Neural cell (in vitro differentiated cells): ENCODE data around the gene MED15. TPM values are rescaled to one million over a fixed set of nuclear protein-coding genes. Genes with fewer than 3 reads are reported as not detected.
"Not testable (repeated sequence)": the region's sequence is repeated elsewhere in the genome, so short reads cannot be mapped to it uniquely, and the experiment has no call there.

Experiments
- H2AFZ ChIP-seq: fragments of 200-600, 300-800 bp; sonication (generic), shearing (Covaris generic); 2 replicates; pipeline ENCODE4 v1.6.0; 2014; ENCODE audit warnings: low read depth, mild to moderate bottlenecking, antibody characterized with exemption, low read length, moderate library complexity
- H3F3A ChIP-seq: fragments of 200-600 bp; shearing (Covaris generic); 2 replicates; pipeline ENCODE4 v1.6.1; 2016; ENCODE audit warnings: mild to moderate bottlenecking, moderate library complexity, mixed read lengths, antibody characterized with exemption, low read length; ENCODE audit not compliant: insufficient read depth, poor library complexity, severe bottlenecking
- H3K27ac ChIP-seq: fragments of 200-600, 300-800 bp; sonication (generic), shearing (Covaris generic); 2 replicates; pipeline ENCODE4 v1.5.1; 2014; ENCODE audit warnings: mild to moderate bottlenecking, low read length, moderate library complexity
- H3K27me3 ChIP-seq: fragments of 300-800, 200-600 bp; sonication (generic), shearing (Covaris generic); 2 replicates; pipeline ENCODE4 v1.6.0; 2014; ENCODE audit warnings: mild to moderate bottlenecking, low read depth, low read length, moderate library complexity; ENCODE audit not compliant: insufficient read depth
- H3K36me3 ChIP-seq: fragments of 300-800, 200-600 bp; sonication (generic), shearing (Covaris generic); 2 replicates; pipeline ENCODE4 v1.5.1; 2014; ENCODE audit warnings: mild to moderate bottlenecking, antibody characterized with exemption, low read length, moderate library complexity; ENCODE audit not compliant: insufficient read depth
- H3K4me2 ChIP-seq: fragments of 300-800, 200-600 bp; sonication (generic), shearing (Covaris generic); 2 replicates; pipeline ENCODE4 v1.6.0; 2014; ENCODE audit warnings: mild to moderate bottlenecking, low read length
- H3K4me3 ChIP-seq: fragments of 300-800, 200-600 bp; sonication (generic), shearing (Covaris generic); 2 replicates; pipeline ENCODE4 v1.5.1; 2014; ENCODE audit warnings: mild to moderate bottlenecking, low read length, moderate library complexity
- H3K79me2 ChIP-seq: fragments of 200-600 bp; shearing (Covaris generic); replicated peaks from 2 replicates; pipeline ENCODE4 v1.6.0; 2014; ENCODE audit warnings: mild to moderate bottlenecking, low read length, moderate library complexity; ENCODE audit not compliant: insufficient read depth
- H3K9ac ChIP-seq: fragments of 300-800, 200-600 bp; sonication (generic), shearing (Covaris generic); 2 replicates; pipeline ENCODE4 v1.6.1; 2016; ENCODE audit warnings: mild to moderate bottlenecking, low read length, mixed read lengths
- H3K9me2 ChIP-seq: fragments of 200-600 bp; shearing (Covaris generic); 2 replicates; pipeline ENCODE4 v1.6.1; 2016; ENCODE audit warnings: mild to moderate bottlenecking, low read length, mixed read lengths; ENCODE audit not compliant: insufficient read depth
- H3K9me3 ChIP-seq: fragments of 200-600, 300-800 bp; sonication (generic), shearing (Covaris generic); 2 replicates; pipeline ENCODE4 v1.6.1; 2016; ENCODE audit warnings: mild to moderate bottlenecking, mixed run types, low read length, moderate library complexity, mixed read lengths
- H4K20me1 ChIP-seq: fragments of 200-600 bp; shearing (Covaris generic); 2 replicates; pipeline ENCODE4 v1.6.1; 2016; ENCODE audit warnings: mild to moderate bottlenecking, mixed run types; ENCODE audit not compliant: insufficient read depth
- EP300 ChIP-seq: fragments of 450-650 bp; conservative IDR thresholded peaks from 2 replicates; pipeline ENCODE4 v1.6.1; 2014; ENCODE audit warnings: antibody characterized with exemption, mild to moderate bottlenecking, moderate library complexity; ENCODE audit not compliant: poor library complexity, severe bottlenecking
- EZH2 ChIP-seq: fragments of 200-600, 300-800 bp; shearing (Covaris generic), sonication (generic); IDR thresholded peaks from 2 replicates; pipeline ENCODE4 v1.6.1; 2014; ENCODE audit warnings: antibody characterized with exemption, low read length, borderline replicate concordance, mild to moderate bottlenecking; ENCODE audit not compliant: insufficient read depth, poor library complexity, severe bottlenecking
- MXI1 ChIP-seq: fragments of 450-650 bp; conservative IDR thresholded peaks from 2 replicates; pipeline ENCODE4 v1.6.1; 2014; ENCODE audit warnings: antibody characterized with exemption, mild to moderate bottlenecking; ENCODE audit not compliant: poor library complexity, severe bottlenecking
- POLR2AphosphoS5 ChIP-seq: IDR thresholded peaks from 2 replicates; pipeline ENCODE4 v1.6.1; 2012
- RAD21 ChIP-seq: fragments of 450-650 bp; conservative IDR thresholded peaks from 2 replicates; pipeline ENCODE4 v1.6.1; 2014; ENCODE audit warnings: antibody characterized with exemption, mild to moderate bottlenecking, moderate library complexity
- SMC3 ChIP-seq: fragments of 450-650 bp; conservative IDR thresholded peaks from 2 replicates; pipeline ENCODE4 v1.6.1; 2014; ENCODE audit warnings: antibody characterized with exemption, mild to moderate bottlenecking, moderate library complexity; ENCODE audit not compliant: poor library complexity
- TAF1 ChIP-seq: IDR thresholded peaks from 2 replicates; pipeline ENCODE4 v1.6.1; 2012; ENCODE audit warnings: low read depth
- polyA plus RNA-seq: library from polyadenylated mRNA; depleted of rRNA; stranded (reverse); fragments of >200 nt; gene quantifications from 2 replicates; pipeline ENCODE4 v1.2.3, GENCODE V29; 2014
- TF ChIP-seq, protein P1 (sequence below): fragments of 450-650 bp; IDR thresholded peaks from 2 replicates; pipeline ENCODE4 v1.5.1; 2014; ENCODE audit warnings: antibody characterized with exemption, mild to moderate bottlenecking, moderate library complexity; ENCODE audit not compliant: poor library complexity, severe bottlenecking
- TF ChIP-seq, protein P2 (sequence below): IDR thresholded peaks from 2 replicates; pipeline ENCODE4 v1.6.1; 2012; ENCODE audit warnings: borderline replicate concordance

MED15 gene
- polyA plus RNA-seq, 1 donor from 2014 or later = 13.2 TPM

DNA sequence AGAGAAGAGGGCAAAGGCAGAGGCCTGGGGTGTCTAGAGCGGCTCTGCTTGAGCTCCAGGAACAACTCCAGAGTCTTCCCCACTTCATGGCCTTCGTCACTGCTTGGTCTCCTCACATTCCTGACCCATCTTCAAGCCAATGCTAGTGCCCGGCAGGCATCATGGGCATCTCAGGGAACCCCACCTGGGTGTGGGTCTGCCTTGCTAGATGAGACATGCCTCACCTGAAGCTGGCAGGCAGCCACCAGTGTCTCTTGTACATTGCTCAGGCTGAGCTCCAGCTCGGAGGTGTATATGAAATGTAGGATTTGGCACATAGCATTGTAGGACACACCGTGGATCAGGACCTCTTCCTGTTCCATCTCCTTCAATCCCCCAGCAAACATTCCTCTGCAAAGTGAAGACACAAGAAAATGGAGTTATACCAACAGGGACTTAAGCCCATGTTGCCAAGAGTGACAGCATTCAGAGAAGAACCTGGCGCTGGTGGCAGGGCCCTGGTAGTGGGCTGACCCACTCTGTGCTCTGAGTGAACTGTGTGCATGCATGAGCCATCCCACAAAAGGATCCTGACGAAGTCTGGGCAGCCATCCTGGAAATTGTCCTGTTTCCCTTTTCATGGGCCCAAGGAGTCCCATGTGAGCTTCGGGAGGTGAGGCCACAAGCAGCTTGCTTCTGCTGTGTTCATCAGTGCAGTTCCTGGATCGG, 36.1 kb upstream of the MED15 start:
- no peaks in the 10 kb centered on the region for H3K36me3 ChIP-seq
- no peak overlapping the region for H3K27ac ChIP-seq
- no peaks in the 10 kb centered on the region for H3F3A ChIP-seq
- H2AFZ ChIP-seq = no peak overlapping the region
- no peak overlapping the region for H3K4me2 ChIP-seq
- no peaks in the 10 kb centered on the region for H4K20me1 ChIP-seq
- no peak overlapping the region for H3K9ac ChIP-seq
- H3K4me3 ChIP-seq = no peak overlapping the region
- H3K27me3 ChIP-seq = no peaks in the 10 kb centered on the region
- TF ChIP-seq EP300 (no peak), TAF1 (no peak), EZH2 (no peak), RAD21 (no peak), MXI1 (no peak)
- TF ChIP-seq, protein P1, sequence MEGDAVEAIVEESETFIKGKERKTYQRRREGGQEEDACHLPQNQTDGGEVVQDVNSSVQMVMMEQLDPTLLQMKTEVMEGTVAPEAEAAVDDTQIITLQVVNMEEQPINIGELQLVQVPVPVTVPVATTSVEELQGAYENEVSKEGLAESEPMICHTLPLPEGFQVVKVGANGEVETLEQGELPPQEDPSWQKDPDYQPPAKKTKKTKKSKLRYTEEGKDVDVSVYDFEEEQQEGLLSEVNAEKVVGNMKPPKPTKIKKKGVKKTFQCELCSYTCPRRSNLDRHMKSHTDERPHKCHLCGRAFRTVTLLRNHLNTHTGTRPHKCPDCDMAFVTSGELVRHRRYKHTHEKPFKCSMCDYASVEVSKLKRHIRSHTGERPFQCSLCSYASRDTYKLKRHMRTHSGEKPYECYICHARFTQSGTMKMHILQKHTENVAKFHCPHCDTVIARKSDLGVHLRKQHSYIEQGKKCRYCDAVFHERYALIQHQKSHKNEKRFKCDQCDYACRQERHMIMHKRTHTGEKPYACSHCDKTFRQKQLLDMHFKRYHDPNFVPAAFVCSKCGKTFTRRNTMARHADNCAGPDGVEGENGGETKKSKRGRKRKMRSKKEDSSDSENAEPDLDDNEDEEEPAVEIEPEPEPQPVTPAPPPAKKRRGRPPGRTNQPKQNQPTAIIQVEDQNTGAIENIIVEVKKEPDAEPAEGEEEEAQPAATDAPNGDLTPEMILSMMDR = no peak
- no peaks in the 10 kb centered on the region for H3K9me2 ChIP-seq
- no peaks in the 10 kb centered on the region for H3K9me3 ChIP-seq
- H3K79me2 ChIP-seq = no peaks in the 10 kb centered on the region

DNA sequence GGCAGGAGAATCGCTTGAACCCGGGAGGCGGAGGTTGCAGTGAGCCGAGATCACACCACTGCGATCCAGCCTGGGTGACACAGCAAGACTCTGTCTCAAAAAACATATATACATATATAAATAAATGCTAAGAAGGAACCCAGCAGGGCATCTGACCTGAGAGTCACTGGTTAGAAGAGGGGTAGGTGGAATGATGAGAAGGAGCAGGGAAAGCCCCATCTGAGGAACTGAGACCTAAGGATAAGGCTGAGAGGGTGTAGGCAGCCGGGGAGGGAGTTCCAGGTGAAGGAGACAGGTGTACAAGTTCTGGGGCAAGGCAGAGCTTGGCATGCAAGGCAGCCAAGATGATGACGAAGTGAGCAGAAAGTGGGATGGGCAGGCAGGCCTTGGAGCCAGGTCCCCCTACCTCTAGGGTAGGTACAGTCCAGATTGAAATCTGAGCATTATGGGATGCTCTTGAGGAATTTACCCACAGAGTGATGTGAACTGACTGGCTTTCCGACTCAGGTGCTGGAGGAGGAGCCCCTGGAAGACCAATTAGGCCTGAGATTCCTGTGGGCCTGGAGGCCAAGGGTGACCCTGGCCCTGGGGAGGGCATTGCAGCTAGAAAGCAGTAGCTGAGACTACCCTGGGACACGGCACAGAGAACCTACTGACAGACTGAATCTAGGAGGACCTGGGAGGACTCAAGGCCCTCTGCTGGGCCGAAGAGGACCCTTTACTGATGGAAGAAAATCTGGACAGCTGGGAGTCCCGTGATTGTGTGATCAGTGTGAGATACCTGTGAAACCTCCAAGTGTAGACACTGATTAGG, 34.6 kb upstream of the MED15 start:
- Histone ChIP-seq H3K9me2 (no peaks in the 10 kb centered on the region), H2AFZ (no peak overlapping the region), H3K9ac (no peak overlapping the region), H3K27me3 (no peaks in the 10 kb centered on the region), H3K79me2 (no peaks in the 10 kb centered on the region), H4K20me1 (no peaks in the 10 kb centered on the region), H3K27ac (no peak overlapping the region), H3K9me3 (no peaks in the 10 kb centered on the region), H3F3A (no peaks in the 10 kb centered on the region), H3K36me3 (no peaks in the 10 kb centered on the region), H3K4me3 (no peak overlapping the region), H3K4me2 (no peak overlapping the region)
- TF ChIP-seq RAD21 = no peak

DNA sequence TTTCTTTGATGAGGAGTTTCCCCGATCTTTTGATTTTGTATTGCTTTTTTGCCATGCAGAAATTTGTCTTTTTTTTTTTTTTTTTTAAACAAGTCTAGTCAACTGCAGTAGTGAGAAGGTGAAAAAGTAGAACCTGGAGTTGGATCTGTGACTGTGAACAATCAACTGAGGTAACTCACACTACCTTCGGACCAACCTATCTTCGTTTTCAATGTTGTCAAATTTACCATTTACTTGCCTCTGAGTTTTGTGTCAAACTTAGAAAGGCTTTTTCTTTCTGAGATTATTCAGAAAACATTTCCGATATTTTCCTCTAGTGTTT, 32.3 kb upstream of the MED15 start:
- no peaks in the 10 kb centered on the region for H3K79me2 ChIP-seq
- no peaks in the 10 kb centered on the region for H3K9me3 ChIP-seq
- H3K27ac ChIP-seq = no peak overlapping the region
- H2AFZ ChIP-seq = no peak overlapping the region
- H3K9me2 ChIP-seq = no peaks in the 10 kb centered on the region
- TF ChIP-seq SMC3 (no peak), TAF1 (no peak), MXI1 (no peak), RAD21 (no peak), EZH2 (no peak), POLR2AphosphoS5 (no peak), EP300 (no peak)
- TF ChIP-seq, protein P1 = no peak
- TF ChIP-seq, protein P2, sequence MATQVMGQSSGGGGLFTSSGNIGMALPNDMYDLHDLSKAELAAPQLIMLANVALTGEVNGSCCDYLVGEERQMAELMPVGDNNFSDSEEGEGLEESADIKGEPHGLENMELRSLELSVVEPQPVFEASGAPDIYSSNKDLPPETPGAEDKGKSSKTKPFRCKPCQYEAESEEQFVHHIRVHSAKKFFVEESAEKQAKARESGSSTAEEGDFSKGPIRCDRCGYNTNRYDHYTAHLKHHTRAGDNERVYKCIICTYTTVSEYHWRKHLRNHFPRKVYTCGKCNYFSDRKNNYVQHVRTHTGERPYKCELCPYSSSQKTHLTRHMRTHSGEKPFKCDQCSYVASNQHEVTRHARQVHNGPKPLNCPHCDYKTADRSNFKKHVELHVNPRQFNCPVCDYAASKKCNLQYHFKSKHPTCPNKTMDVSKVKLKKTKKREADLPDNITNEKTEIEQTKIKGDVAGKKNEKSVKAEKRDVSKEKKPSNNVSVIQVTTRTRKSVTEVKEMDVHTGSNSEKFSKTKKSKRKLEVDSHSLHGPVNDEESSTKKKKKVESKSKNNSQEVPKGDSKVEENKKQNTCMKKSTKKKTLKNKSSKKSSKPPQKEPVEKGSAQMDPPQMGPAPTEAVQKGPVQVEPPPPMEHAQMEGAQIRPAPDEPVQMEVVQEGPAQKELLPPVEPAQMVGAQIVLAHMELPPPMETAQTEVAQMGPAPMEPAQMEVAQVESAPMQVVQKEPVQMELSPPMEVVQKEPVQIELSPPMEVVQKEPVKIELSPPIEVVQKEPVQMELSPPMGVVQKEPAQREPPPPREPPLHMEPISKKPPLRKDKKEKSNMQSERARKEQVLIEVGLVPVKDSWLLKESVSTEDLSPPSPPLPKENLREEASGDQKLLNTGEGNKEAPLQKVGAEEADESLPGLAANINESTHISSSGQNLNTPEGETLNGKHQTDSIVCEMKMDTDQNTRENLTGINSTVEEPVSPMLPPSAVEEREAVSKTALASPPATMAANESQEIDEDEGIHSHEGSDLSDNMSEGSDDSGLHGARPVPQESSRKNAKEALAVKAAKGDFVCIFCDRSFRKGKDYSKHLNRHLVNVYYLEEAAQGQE = no peak
- no peaks in the 10 kb centered on the region for H3K27me3 ChIP-seq
- no peaks in the 10 kb centered on the region for H4K20me1 ChIP-seq
- H3K36me3 ChIP-seq = no peaks in the 10 kb centered on the region
- H3K4me2 ChIP-seq = no peak overlapping the region
- H3K4me3 ChIP-seq = no peak overlapping the region
- H3K9ac ChIP-seq = no peak overlapping the region
- no peaks in the 10 kb centered on the region for H3F3A ChIP-seq

DNA sequence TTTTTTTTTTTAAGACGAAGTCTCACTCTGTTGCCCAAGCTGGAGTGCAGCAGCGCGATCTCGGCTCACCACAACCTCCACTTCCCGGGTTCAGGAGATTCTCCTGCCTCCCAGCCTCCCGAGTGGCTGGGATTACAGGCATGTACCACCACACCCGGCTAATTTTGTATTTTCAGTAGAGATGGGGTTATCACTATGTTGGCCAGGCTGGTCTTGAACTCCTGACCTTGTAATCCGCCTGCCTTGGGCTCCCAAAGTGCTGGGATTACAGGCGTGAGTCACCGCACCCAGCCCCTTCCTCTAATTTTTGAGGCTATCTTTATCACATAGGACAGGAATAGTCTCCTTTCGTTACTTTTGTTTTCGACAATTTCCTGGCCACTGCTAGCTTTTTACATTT, 31.8 kb upstream of the MED15 start:
- H3K4me3 ChIP-seq, H2AFZ ChIP-seq, H3K9ac ChIP-seq, H3K9me3 ChIP-seq, H3K27ac ChIP-seq, H3K27me3 ChIP-seq, H3K4me2 ChIP-seq, H3F3A ChIP-seq, H4K20me1 ChIP-seq, H3K9me2 ChIP-seq, H3K36me3 ChIP-seq, H3K79me2 ChIP-seq: not testable (repeated sequence)
